Central memory CD4-positive, alpha-beta T cell (primary cell): ENCODE data around the gene RABL3.
"Not testable (repeated sequence)": the region's sequence is repeated elsewhere in the genome, so short reads cannot be mapped to it uniquely, and the experiment has no call there.

Source experiments
- DNase-seq: peaks from one replicate; pipeline ENCODE4 v3.0.0; 2022
- total RNA-seq, 3 experiments: gene quantifications; one replicate each; lab custom pipeline; 2026; lab: John Stamatoyannopoulos, UW

RABL3 gene, protein sequence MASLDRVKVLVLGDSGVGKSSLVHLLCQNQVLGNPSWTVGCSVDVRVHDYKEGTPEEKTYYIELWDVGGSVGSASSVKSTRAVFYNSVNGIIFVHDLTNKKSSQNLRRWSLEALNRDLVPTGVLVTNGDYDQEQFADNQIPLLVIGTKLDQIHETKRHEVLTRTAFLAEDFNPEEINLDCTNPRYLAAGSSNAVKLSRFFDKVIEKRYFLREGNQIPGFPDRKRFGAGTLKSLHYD
- total RNA-seq: 30.7 to 58.4 (median 43.3) reads per million in 3 experiments

DNA sequence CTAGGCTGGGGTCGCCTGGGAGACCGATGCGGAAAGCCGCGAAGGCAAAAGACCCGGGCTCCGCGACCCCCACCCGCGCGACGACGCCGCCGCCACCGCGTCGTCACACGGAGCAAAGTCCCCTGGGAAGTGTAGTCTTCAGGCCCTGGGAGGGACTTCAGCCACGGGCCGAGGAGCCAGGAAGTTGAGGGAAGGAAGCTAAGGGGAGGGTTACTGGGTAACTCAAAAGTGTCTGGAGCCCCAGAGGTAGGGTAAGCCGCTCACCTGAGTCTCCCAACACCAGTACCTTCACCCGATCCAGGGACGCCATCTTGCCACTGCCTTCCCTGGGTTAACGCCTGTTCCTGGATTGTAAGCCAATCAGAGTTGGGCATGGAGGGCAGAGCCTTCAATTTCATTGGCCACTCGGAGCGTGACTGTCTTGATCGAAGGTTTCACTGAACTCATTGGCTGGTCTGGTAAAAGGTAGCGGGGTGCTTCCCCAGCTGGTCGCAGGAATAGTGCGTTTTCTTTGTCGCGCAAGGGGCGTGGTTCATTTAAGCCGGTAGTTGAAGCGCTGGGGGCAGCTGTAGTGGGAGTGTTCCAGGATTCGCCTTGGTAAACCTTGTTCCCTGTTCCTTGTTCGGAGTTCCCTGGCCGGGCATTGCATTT lies at the start of gene RABL3, which contains the start of gene GTF2E1:
Gene RABL3 (minus strand): TSS at position 319 of the 651 bp plus-strand sequence. CDS start 9 bp downstream, at position 310.
Gene GTF2E1 (plus strand): TSS at position 547 of the 651 bp plus-strand sequence. CDS start 7,809 bp downstream, outside the sequence.
- DNase-seq: peak; percentile 98

DNA sequence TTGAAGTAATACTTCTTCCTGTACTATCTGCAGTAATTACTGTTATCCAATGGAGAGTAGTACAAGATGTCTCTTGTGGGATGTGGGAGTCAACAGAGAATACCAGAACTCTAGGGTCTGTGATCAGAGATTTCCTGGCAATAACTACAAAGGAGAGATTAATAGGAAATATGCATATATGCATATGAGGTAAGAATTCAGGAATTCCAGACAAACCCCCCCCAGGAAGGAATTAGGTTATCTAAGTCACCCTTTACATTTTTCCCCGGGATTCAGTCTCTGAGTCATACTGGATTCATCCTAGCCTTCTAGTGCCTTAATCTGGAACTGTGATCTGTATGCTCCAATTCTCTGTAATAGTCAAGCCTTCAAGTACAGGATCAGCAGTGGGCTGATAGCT lies 49.6 kb upstream of the RABL3 start:
- DNase-seq: no peak

DNA sequence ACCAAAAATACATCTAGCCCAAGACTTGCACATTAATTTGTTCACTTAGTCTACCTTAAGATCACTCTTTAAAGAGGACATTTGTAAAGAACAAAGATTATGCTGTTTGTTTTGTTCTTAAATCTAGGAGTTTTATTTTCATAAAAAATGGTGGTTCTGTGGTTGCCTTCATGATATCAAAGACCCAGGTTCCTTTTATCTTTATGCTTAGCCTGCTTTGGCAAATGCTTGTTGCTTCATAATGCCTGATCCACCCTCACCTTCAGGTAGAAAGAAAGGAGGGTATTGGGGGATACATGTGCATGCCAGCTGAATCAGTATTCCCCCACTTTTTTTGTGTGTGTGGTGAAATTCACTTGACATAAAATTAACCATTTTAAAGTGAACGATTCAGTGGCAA lies 48.7 kb upstream of the RABL3 start:
- DNase-seq: peak; percentile 1

DNA sequence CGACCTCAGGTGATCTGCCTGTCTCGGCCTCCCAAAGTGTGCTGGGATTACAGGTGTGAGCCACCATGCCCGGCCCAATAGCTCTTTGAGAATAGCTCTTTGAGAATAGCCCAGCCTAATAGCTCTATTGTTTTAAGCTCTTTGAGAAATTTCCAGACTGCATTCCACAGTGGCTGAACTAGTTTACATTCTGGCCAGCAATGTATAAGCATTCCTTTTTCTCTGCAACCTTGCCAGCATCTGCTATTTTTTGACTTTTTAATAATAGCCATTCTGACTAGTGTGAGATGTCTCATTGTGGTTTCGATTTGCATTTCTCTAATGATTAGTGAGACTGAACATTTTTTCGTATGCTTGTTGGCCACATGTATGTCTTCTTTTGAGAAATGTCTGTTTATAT lies 43.5 kb upstream of the RABL3 start:
- DNase-seq: not testable (repeated sequence)

DNA sequence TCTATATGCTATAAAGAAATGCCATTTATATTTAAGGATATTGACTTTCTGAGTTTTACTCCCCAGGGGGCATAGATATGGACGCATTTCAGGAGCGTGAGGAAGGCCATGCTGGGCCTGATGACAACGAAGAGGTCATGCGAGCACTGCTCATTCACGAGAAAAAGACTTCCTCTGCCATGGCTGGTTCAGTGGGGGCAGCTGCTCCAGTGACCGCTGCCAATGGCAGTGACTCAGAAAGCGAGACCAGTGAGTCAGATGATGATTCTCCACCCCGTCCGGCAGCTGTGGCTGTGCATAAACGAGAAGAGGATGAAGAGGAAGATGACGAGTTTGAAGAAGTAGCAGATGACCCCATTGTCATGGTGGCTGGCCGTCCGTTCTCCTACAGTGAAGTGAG lies 38.7 kb upstream of the RABL3 start:
- no peak for DNase-seq

DNA sequence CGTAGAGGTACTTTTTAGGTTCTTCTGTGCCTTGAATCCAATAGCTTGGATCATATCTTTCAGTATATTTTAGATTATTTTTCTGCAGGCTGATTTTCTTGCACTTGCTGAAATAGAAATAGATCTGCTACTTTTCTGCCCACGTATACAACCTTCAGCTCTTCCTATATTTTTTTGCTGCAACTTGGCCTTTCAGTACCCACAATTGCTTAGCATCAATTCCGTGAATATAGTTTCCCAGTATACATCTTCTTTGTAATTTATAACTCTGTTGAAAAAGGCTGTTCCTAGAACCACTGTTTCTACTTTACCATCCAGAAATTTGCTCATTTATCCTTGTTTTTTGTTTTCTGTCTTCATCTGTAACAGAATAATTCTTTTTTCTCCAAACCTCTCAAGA lies 36.5 kb upstream of the RABL3 start:
- DNase-seq: no peak

DNA sequence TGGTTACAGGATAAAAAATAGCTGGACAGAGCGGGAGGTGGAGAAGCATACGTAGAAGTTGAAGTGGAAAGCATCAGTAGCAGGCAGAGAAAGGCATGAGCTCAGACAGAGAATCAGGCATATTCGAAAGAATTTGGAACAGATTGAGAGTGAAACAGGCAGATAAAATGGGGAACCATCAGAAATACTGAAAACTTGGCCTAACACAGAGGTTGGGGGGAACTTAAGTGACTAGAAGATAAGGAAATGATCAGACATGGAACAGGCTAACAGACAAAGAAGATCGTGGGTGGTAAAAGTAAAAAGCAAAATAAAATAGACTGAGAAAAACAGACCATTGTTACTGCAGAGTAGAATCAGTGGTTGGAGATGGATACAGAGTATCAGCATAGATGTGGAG lies 33.1 kb upstream of the RABL3 start:
- no peak for DNase-seq

DNA sequence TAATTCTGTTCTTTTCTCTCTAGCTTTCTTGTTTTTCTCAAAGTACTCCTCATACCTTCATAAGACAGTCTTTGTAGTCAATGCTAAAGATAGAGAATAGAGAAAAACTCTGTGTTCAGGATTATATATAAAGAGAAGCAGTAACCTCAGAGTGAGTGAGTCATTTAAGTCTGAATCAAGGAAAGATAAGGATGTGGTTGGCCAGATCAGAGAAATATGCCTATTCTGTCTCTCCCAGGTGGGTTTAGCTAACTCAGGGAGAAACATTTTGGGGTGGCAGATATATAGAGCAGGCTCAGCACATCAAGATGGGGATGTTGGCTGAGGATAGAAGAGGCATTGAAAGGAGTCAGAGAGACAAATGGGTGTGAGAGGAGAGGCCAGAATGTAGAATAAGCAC lies 31.6 kb upstream of the RABL3 start:
- no peak for DNase-seq

DNA sequence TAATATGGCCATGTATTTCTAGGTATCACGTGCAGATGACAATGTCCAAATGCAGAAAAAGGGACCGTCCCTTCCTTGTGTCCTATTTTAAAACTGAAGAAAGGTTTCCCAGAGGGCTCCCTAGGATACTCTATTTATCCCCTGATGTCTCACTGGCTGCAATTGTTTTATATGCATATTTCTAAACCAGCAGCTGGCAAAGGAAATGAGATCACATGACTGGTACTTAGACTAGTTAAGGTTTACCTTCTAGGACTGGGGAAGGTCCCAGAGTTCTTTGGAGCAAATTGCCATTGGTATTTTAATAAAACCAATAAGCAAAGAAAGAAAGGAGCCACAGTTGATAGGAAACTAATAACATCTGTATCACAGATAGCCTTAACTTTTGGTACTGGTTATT lies 29.8 kb upstream of the RABL3 start:
- no peak for DNase-seq

DNA sequence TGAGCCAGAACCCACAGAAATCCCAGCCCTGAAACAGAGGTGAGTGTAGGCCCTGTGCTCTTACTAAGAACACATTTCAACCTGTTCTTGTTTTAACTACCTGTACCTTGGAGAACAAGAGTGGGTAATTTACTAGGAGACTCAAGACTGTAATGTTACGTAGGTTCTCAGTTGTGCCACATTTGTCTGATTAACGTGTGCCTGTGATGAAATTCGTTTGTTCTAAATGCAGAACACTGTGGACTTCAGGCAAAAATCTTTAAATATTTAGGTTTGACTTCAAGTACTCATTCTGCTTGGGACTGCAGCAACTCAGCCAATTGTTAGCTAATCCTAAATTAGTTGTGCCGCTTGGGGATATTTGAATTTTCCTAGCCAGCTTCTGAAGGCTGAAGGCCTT lies 28.6 kb upstream of the RABL3 start:
- DNase-seq: no peak

DNA sequence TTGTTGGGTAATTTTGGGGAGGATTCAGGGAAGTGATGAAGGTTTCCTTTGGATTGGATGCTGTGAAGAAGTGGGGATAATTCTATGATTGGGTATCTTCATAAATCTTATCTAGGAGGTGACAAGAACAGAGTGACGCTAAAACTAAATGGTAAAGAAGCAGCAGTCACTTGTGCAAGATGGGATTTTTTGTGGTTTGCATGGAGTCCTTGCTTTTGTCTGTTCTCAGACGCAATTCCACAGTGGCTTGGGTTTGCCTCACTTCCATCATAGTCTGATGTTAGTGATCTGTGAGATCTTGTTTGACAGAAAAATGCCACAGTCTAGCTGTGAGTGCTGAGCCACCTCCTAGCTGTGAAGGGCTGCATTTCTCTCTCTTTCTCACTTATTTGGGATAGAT lies 27.1 kb upstream of the RABL3 start:
- DNase-seq: no peak

DNA sequence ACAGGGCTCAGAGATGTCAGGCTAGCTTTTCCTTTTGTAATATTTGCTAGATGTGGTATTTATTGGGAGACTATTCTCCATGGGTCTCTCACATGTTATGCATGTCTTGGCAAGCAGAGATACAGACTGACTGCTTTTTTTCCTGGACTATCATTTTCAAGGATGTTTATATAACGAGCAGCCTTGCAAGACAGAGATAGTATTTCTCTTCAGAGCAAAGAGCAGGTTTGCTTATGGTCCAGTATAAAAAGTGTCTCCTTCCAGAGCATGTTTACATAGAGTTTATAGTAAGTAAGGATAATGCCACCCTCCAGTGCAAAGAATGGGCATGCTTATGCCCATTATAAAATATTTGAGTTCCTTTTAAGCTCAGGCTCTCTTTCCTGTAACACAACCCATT lies 24.8 kb upstream of the RABL3 start:
- DNase-seq: no peak

DNA sequence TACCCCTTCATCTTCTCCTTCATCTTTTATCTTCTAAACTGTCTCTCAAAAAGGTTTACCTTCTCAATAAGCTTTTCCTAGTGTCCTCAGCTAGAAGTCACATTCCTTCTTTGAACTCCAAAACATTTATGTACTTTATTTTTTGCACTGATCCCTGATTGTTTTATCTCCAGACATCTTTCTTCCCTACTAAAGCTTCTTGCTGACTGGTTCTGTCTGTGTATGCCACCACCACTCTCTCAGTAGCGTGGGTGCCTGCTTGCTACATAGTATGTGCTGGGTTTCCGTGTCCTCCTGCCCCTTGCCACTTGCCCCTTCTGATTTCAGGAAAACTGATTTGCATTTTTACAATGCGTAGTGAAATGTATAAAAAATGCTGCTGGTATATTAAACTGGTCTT lies 24.3 kb upstream of the RABL3 start:
- DNase-seq: no peak

DNA sequence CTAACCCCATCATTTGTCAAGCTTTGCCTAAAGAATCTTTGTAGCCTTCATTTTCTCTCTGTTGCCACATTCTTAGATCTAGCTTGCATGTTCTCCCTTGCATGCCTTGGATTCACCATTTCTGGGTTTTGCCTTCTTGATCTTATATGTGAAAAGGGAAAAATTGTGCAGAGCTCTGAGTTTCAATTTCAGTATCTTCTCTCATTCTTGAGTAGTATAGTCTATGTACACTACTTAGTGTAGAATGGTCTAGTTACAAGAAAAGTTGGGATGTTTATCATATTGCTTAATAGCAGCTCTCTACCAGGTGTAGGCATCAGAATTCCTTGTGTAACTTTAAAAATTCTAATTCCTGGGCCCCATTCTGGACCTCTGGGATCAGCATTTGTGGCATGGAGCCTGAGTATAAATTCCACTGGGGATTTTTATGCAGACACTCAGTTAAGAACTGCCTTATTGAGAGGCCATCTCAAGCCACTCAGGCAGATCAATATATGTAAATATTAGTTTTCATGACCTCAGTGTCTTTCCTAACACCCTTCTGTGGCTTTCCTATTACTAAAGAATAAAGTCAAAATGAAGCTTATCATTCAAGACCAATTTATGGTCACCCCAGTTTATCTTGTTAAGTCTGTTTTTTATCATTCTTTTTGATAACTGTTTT lies 23.6 kb upstream of the RABL3 start:
- DNase-seq: no peak

DNA sequence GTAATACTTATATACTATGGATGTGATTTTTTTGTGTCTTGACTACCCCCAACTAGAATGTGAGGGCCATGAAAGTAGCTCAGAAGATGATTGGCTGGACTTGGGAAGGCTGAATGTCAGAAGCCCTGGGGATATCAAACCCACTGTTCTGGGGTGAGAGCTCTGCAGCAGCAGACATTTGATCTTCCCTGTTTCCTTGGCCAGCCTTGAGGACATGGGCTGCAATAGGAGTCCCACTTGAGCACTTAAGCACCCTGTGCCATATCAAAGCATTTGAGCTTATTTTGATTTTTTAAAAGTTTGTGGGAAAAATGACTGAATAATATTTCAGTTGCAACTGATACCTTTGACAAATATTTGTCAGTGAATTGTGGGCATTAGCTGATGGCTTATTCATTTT lies 21.9 kb upstream of the RABL3 start:
- DNase-seq: no peak

DNA sequence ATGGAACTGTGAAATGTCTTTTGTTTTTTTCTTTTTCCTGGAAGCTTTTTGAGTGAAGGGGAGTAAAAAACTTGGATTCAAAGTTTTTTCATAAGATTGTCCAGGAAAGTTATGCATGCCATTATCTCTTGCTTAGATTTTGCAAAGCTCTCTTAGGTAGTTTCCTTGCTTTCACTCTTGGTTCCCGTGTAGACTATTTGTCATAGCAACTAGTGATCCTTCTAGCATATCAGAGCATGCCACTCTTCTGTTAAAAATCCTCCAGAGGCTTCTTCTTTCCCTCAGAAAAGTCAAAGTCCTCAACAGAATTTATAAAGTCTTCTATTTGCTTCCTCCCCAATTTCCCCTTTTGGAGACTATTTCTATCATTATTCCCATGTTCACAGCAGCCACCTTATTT lies 21.3 kb upstream of the RABL3 start:
- no peak for DNase-seq

DNA sequence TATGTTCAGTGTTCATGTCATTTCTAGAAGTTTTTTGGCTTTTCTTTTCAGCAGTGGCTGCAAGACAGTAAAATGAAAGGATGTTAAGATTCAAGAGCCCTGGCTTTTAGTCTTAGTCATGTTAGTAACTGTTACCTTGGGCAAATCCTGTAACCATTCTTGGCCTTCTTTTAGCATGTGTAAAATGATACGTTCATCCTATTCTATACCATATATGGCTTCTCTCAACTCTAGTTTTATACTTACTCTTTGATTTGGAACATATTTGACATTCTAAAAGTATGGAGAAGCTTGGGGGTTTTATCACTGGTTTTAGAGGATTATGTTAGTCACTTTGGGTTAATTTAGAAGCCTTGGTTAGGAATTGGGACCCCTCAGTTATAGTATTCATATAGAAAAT lies 20.3 kb upstream of the RABL3 start:
- no peak for DNase-seq

DNA sequence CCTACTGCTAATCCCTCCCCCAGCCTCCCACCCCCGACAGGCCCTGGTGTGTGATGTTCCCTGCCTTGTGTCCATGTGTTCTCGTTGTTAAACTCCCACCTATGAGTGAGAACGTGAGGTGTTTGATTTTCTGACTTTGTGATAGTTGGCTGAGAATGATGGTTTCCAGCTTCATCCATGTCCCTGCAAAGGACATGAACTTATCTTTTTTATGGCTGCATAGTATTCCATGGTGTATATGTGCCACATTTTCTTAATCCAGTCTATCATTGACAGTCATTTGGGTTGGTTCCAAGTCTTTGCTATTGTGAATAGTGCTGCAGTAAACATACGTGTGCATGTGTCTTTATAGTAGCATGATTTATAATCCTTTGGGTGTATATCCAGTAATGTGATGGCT lies 16.2 kb upstream of the RABL3 start:
- DNase-seq: not testable (repeated sequence)

DNA sequence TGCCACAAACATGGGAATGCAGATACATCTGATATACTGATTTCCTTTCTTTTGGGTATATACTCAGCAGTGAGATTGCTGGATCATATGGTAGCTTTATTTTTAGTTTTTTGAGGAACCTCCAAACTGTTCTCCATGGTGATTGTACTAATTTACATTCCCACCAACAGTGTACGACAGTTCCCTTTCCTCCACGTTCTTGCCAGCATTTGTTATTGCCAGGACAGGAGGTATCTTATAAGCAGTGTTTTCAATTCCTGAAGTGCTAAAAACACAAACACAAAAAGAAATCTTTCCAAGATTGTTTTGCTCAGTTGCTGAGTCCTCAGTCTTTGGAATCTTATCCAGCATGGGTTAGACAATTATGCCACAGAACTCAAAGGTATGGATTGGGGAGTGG lies 13.7 kb upstream of the RABL3 start:
- DNase-seq: no peak

DNA sequence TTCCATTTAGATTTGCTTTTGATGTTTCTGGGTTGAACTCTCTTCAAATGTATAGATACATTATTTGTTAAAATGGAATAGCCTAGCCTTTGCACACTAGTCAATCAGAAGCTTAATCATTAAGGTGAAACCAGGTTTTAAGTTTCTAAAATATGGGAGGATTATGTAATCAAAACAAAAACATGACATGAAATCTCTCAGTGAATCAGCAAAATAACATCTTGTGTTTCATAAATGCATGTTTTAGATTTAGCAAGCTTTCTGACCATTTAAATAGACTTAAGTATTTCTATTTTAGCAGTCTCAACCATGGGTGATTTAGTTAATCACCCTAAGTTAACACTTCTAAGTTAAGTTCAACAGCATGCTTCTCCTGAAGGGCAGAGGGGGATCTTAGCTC lies 11.5 kb upstream of the RABL3 start:
- no peak for DNase-seq

DNA sequence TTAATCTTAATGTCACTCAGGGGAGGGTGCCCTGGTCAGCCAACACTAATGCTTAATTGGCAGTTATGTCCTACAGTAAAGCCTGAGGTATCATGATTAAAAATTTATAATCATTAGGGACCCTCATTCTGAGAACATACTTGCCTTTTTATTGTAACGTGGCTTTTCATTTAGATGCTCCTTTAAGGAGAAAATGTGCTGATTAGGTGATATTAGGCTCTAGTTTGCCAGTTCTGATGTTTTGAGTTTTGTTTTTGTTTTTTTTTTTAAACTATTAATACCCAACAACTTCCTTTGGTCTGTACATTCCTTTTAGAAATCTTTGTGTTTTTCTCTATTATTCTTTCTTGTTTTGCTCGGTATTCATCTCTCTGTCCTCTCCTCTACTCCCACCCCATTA lies 10.5 kb upstream of the RABL3 start:
- DNase-seq: no peak

DNA sequence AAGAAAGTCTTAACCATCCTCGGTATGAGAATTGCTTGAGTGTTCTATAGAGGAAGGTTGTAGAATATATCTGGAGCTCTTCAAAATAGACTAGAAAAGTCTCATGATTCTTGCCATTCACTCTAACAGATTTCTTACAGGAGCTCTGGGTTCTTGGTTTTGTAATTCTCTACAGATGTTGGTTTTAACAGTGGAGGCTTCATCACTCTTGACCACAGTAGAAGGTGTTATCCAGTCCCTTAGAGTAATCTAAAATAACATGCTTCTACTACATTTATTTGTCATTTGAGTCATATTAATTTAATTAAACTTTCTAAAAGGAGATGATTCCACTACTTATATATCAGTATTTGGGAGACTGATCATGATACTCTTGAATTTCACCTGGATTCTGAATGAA lies 9.9 kb upstream of the RABL3 start:
- DNase-seq: no peak

DNA sequence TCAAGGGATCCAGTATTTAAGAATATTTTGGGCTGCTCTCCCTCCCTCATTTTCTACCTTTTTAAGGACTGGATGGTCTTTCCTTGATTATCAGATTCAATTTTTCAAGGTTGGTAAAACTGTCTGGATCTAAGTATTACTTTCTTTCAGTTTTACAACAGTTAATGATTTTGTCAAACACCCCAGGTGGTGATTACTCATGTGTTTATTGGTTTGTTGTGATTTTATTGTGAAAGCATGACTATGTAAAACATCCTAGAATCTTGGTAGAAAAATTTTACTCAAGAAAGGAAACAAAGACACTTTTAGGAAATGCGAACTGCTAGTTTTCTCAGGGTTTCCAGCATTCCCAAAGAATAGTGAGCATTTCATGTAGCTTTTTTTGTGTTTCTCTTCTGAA lies 7.5 kb upstream of the RABL3 start:
- no peak for DNase-seq

DNA sequence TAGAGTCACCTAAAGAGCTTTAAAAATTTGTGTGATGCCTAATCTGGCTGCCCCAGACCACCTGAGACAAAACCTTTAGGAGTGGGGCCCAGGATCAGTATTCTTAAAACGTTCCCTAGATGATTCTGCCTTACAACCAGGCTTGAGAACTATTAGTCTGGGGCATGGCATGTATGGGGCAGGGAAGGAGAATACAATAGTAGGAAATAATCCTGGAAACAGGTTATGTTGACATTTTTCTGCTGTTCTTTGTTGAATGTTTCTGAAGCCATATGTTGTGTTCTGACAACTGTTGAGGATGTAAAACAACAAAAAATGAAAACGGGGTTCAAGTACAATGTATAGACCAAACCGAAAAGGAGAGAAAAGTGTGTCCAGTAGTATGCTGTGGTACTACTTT lies 3.1 kb upstream of the RABL3 start:
- no peak for DNase-seq
